Spinal cord (tissue), 4 donors: ENCODE measurements around the gene TMEM247. TPM values are rescaled to one million over a fixed set of nuclear protein-coding genes. Genes with fewer than 3 reads are reported as not detected.

Experiments used
- polyA plus RNA-seq, 2 donors: library from polyadenylated mRNA; unstranded; fragments of 120-200 nt; gene quantifications; one replicate each; pipeline ENCODE4 v1.2.1, GENCODE V29; 2013; ENCODE audit not compliant: insufficient read length in 2 of 2
- small RNA-seq: library from RNA; depleted of rRNA; stranded (forward); fragments of <200 nt; gene quantifications from one replicate; pipeline ENCODE3, GENCODE V24; 2014; ENCODE audit warnings: low replicate concordance
- total RNA-seq, 2 donors: library from RNA; depleted of rRNA in 1 of 2; stranded (reverse); fragments of 120-200 nt in 1 of 2; fragments of >200 nt in 1 of 2; gene quantifications; one replicate each; pipeline versions ENCODE4 v1.2.3 to v1.2.4, GENCODE V29; 2013 to 2014

The TMEM247 gene
- total and polyA plus RNA-seq, 4 donors, result not detected

Small RNA genes lying within 50 kb of the gene (small RNA-seq; reads per million reads assigned to genes)
- not detected for gene RN7SL817P

Other genes with a start within 250 kb of the TMEM247 start
- 10 to 100 TPM; 29.2 to 37.2 TPM for gene EPAS1, start 182.2 kb upstream of the TMEM247 start, total RNA-seq
- 10 to 100 TPM; 52.8 to 53.7 TPM for gene EPAS1, start 182.2 kb upstream of the TMEM247 start, polyA plus RNA-seq
- 10 to 100 TPM; 59.7 to 61.0 TPM for gene RHOQ, start 62.9 kb downstream of the TMEM247 start, total RNA-seq
- gene RHOQ, start 62.9 kb downstream of the TMEM247 start, polyA plus RNA-seq, result 10 to 100 TPM; 50.9 to 52.6 TPM
- gene ATP6V1E2, start 63.0 kb downstream of the TMEM247 start, total RNA-seq, result 1 to 10 TPM; 5.4 to 8.9 TPM
- 10 to 100 TPM in 1 of 2 donors, 1 to 10 TPM in 1; 6.7 to 10.2 TPM for gene ATP6V1E2, start 63.0 kb downstream of the TMEM247 start, polyA plus RNA-seq
- gene PIGF, start 137.5 kb downstream of the TMEM247 start, total RNA-seq, result 10 to 100 TPM; 31.7 to 47.9 TPM
- 10 to 100 TPM; 42.7 to 46.1 TPM for gene PIGF, start 137.5 kb downstream of the TMEM247 start, polyA plus RNA-seq
- gene CRIPT, start 137.7 kb downstream of the TMEM247 start, total RNA-seq, result 10 to 100 TPM; 17.4 to 35.2 TPM
- 10 to 100 TPM; 24.7 to 33.4 TPM for gene CRIPT, start 137.7 kb downstream of the TMEM247 start, polyA plus RNA-seq
- 10 to 100 TPM; 25.5 to 54.9 TPM for gene SOCS5, start 219.7 kb downstream of the TMEM247 start, total RNA-seq
- 10 to 100 TPM; 23.8 to 27.3 TPM for gene SOCS5, start 219.7 kb downstream of the TMEM247 start, polyA plus RNA-seq